GM21367 (cell line): ENCODE data around the gene GNAS.

Experiments
- ATAC-seq: cut with Tn5 transposase; IDR thresholded peaks from one replicate; pipeline ENCODE4 v1.9.1; 2021; ENCODE audit not compliant: unreplicated experiment

Gene GNAS

GRCh38 chr20:58878399-58878798, 25.9 kb downstream of the GNAS start:
- ATAC-seq: no peak

- no peak for ATAC-seq
These were observed 27.9 kb downstream of the GNAS start for GRCh38 chr20:58880441-58880840.

- ATAC-seq: no peak
These were observed 28.7 kb downstream of the GNAS start for GRCh38 chr20:58880994-58881752.

GRCh38 chr20:58882704-58883089, 30.2 kb downstream of the GNAS start:
- no peak for ATAC-seq

GRCh38 chr20:58883241-58883691, 30.8 kb downstream of the GNAS start:
- ATAC-seq: no peak

- no peak for ATAC-seq
These were observed 32.5 kb downstream of the GNAS start for GRCh38 chr20:58884966-58885365.

GRCh38 chr20:58886546-58886945, 34.0 kb downstream of the GNAS start:
- no peak for ATAC-seq

GRCh38 chr20:58888103-58888502, 35.6 kb downstream of the GNAS start:
- no peak for ATAC-seq

- peak; percentile 27 for ATAC-seq
These were observed 36.2 kb downstream of the GNAS start for GRCh38 chr20:58888521-58889333.

GRCh38 chr20:58889334-58889760, 36.8 kb downstream of the GNAS start:
- ATAC-seq: no peak

- ATAC-seq: no peak
These were observed 37.4 kb downstream of the GNAS start for GRCh38 chr20:58889798-58890517.

GRCh38 chr20:58890518-58891085, 38.1 kb downstream of the GNAS start:
- peak; percentile 18 for ATAC-seq

- ATAC-seq: peak; percentile 27
These were observed 38.7 kb downstream of the GNAS start for GRCh38 chr20:58891086-58891717.

- ATAC-seq: no peak
These were observed 39.2 kb downstream of the GNAS start for GRCh38 chr20:58891718-58892140.

- no peak for ATAC-seq
These were observed 39.8 kb downstream of the GNAS start for GRCh38 chr20:58892141-58892931.

- no peak for ATAC-seq
These were observed 40.4 kb downstream of the GNAS start for GRCh38 chr20:58892932-58893224.

- ATAC-seq: no peak
These were observed 41.0 kb downstream of the GNAS start for GRCh38 chr20:58893355-58894120.

GRCh38 chr20:58894652-58895447, 42.3 kb downstream of the GNAS start:
- ATAC-seq: no peak
